ENCODE data around the gene CYP21A2.

CYP21A2 gene

GRCh38 chr6:32084780-32085179 is 46.6 kb downstream of the CYP21A2 start:
- H3K4me3 ChIP-seq (ENCODE audit: low read length) = no peak overlapping the region
- TF ChIP-seq CTCF (conservative IDR thresholded peaks at IDR 0.05; ENCODE audit: low read depth, low read length) = no peak
- DNase-seq (ENCODE audit: low read depth) = no peak

GRCh38 chr6:32085759-32086459 is 47.7 kb downstream of the CYP21A2 start:
- TF ChIP-seq CTCF (conservative IDR thresholded peaks at IDR 0.05; ENCODE audit: low read depth, low read length) = no peak
- H3K4me3 ChIP-seq (ENCODE audit: low read length) = no peak overlapping the region
- no peak for DNase-seq (ENCODE audit: low read depth)

GRCh38 chr6:32086661-32087573 is 48.7 kb downstream of the CYP21A2 start:
- H3K4me3 ChIP-seq (ENCODE audit: low read length) = no peak overlapping the region
- no peak for TF ChIP-seq CTCF (conservative IDR thresholded peaks at IDR 0.05; ENCODE audit: low read depth, low read length)
- DNase-seq (ENCODE audit: low read depth) = peak; percentile 7

- no peak overlapping the region for H3K4me3 ChIP-seq (ENCODE audit: low read length)
- peak; percentile 62 for TF ChIP-seq CTCF (conservative IDR thresholded peaks at IDR 0.05; ENCODE audit: low read depth, low read length)
- DNase-seq (ENCODE audit: low read depth) = peak; percentile 30
Observed at GRCh38 chr6:32087574-32088486, 49.6 kb downstream of the CYP21A2 start.

GRCh38 chr6:32088487-32089049 is 50.4 kb downstream of the CYP21A2 start:
- H3K4me3 ChIP-seq (ENCODE audit: low read length) = no peak overlapping the region
- no peak for TF ChIP-seq CTCF (conservative IDR thresholded peaks at IDR 0.05; ENCODE audit: low read depth, low read length)
- DNase-seq (ENCODE audit: low read depth) = no peak

GRCh38 chr6:32089082-32089828 is 51.0 kb downstream of the CYP21A2 start:
- no peak overlapping the region for H3K4me3 ChIP-seq (ENCODE audit: low read length)
- no peak for TF ChIP-seq CTCF (conservative IDR thresholded peaks at IDR 0.05; ENCODE audit: low read depth, low read length)
- no peak for DNase-seq (ENCODE audit: low read depth)

Data from retinal pigment epithelial cell (primary cell).